Measurements from ENCODE around the gene LRRC73.
"Not testable (repeated sequence)": the region's sequence is repeated elsewhere in the genome, so short reads cannot be mapped to it uniquely, and the experiment has no call there.

The LRRC73 gene

DNA sequence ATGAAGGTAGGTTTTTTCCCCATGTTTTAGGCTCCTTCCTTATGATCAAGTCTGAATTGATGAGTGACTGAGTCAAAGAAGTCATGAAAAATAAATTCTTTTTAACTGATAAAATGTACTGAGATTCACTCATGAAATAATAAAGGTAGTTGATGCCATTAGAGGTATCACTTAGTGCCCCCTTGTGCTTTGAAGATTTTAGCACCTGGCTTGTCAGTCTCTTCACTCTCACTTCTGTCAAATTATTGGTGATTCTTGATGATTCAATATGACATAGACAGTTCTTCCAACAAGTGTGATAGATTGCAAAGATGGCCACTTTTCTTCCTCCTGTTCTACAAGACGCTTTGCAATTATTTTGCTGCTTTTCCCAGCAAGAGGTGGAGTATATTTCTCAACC, 50.6 kb downstream of the LRRC73 start:
- in situ Hi-C loops (cut with HindIII; ENCODE audit: low pct_unique_long_range_greater_than_20kb, low sequenced_read_pairs) = no loop called here
- TF ChIP-seq JUND (IDR thresholded peaks at IDR 0.05; ENCODE audit: low read depth) = no peak
- DNase-seq (ENCODE audit: low read depth in 1 of 2, low spot score in 1 of 2) = no peak

DNA sequence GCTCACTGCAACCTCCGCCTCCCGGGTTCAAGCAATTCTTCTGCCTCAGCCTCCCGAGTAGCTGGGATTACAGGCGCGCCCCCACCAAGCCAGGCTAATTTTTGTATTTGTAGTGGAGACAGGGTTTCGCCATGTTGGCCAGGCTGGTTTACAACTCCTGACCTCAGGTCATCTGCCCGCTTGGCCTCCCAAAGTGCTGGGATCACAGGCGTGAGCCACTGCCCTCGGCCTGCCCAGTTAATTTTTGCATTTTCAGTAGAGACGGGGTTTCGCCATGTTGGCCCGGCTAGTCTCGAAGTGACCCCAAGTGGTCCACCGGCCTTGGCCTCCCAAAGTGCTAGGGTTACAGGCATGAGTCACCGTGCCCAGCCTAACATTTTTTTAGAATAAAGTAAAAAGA, 52.0 kb downstream of the LRRC73 start:
- DNase-seq (ENCODE audit: low read depth in 1 of 2, low spot score in 1 of 2); in situ Hi-C loops (cut with HindIII; ENCODE audit: low pct_unique_long_range_greater_than_20kb, low sequenced_read_pairs): not testable (repeated sequence)

DNA sequence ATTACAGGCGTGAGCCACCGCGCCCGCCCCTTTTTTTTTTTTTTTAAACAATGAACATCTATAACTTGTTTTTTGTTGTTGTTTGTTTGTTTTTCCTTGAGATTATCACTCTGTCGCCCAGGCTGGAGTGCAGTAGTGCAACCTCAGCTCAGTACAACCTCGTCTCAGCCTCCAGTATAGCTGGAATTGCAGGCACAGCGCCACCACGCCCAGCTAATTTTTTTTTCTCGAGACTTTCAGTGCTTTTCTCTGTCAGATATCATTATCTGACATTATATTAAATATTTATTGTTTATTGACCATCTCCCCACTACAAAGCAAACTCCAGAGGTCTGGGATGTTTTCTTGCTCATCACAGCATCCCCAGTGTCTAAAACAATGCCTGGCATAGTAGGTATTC, 52.5 kb downstream of the LRRC73 start:
- TF ChIP-seq JUND (IDR thresholded peaks at IDR 0.05; ENCODE audit: low read depth) = no peak
- in situ Hi-C loops (cut with HindIII; ENCODE audit: low pct_unique_long_range_greater_than_20kb, low sequenced_read_pairs) = no loop called here
- DNase-seq (ENCODE audit: low read depth in 1 of 2, low spot score in 1 of 2) = no peak
